Stimulated activated naive CD8-positive, alpha-beta T cell treated with anti-CD3 and anti-CD28 coated beads, Interleukin-15, Interleukin-2, amounts not matched to agents 100 U/mL and 50 U/mL, for 24 hours (primary cell): Measurements from ENCODE around the gene DNAH9.

Source experiments
- ATAC-seq: fragments of 150-1000 bp; cut with Tn5 transposase; one replicate; pipeline ENCODE4 v1.10.0; 2021
- DNase-seq: peaks from one replicate; pipeline ENCODE4 v3.0.0; 2021

Gene DNAH9

GRCh38 chr17:11610999-11611566 is 12.8 kb downstream of the DNAH9 start:
- DNase-seq = no peak
- ATAC-seq = no peak

GRCh38 chr17:11612956-11613355 is 14.7 kb downstream of the DNAH9 start:
- DNase-seq (no peak), ATAC-seq (no peak)

- DNase-seq = no peak
- no peak for ATAC-seq
Measured at GRCh38 chr17:11618861-11619566, 20.7 kb downstream of the DNAH9 start.

- DNase-seq = no peak
- ATAC-seq = no peak
Measured at GRCh38 chr17:11622492-11622891, 24.2 kb downstream of the DNAH9 start.

- ATAC-seq (no peak), DNase-seq (no peak)
Measured at GRCh38 chr17:11624976-11625375, 26.7 kb downstream of the DNAH9 start.

- DNase-seq (no peak), ATAC-seq (no peak)
Measured at GRCh38 chr17:11625878-11626277, 27.6 kb downstream of the DNAH9 start.

GRCh38 chr17:11627301-11627940 is 29.2 kb downstream of the DNAH9 start:
- DNase-seq (no peak), ATAC-seq (no peak)

- DNase-seq (no peak), ATAC-seq (no peak)
Measured at GRCh38 chr17:11628374-11628773, 30.1 kb downstream of the DNAH9 start.

- no peak for ATAC-seq
Measured at GRCh38 chr17:11628831-11629230, 30.6 kb downstream of the DNAH9 start.

GRCh38 chr17:11636771-11637170 is 38.5 kb downstream of the DNAH9 start:
- DNase-seq (no peak), ATAC-seq (no peak)

More at GRCh38 chr17:11628831-11629230, 30.6 kb downstream of the DNAH9 start:
- no peak for DNase-seq

- DNase-seq = no peak
- ATAC-seq = no peak
Measured at GRCh38 chr17:11637796-11638195, 39.5 kb downstream of the DNAH9 start.

- ATAC-seq = no peak
- DNase-seq = no peak
Measured at GRCh38 chr17:11638700-11639265, 40.5 kb downstream of the DNAH9 start.

GRCh38 chr17:11639736-11640462 is 41.6 kb downstream of the DNAH9 start:
- ATAC-seq (no peak), DNase-seq (no peak)

GRCh38 chr17:11640463-11640814 is 42.2 kb downstream of the DNAH9 start:
- DNase-seq = no peak
- ATAC-seq = no peak

- ATAC-seq (no peak), DNase-seq (no peak)
Measured at GRCh38 chr17:11641521-11642275, 43.4 kb downstream of the DNAH9 start.

GRCh38 chr17:11642655-11643054 is 44.4 kb downstream of the DNAH9 start:
- ATAC-seq = no peak
- no peak for DNase-seq

- ATAC-seq (no peak), DNase-seq (no peak)
Measured at GRCh38 chr17:11643851-11644250, 45.6 kb downstream of the DNAH9 start.

- ATAC-seq (peak; percentile 46), DNase-seq (peak; percentile 31)
Measured at GRCh38 chr17:11644265-11645212, 46.3 kb downstream of the DNAH9 start.

GRCh38 chr17:11645426-11645825 is 47.2 kb downstream of the DNAH9 start:
- DNase-seq = no peak
- ATAC-seq = no peak

GRCh38 chr17:11651089-11651488 is 52.8 kb downstream of the DNAH9 start:
- ATAC-seq (no peak), DNase-seq (no peak)

- no peak for DNase-seq
- ATAC-seq = no peak
Measured at GRCh38 chr17:11668618-11669017, 70.3 kb downstream of the DNAH9 start.
